Ectodermal cell (in vitro differentiated cells): Measurements from ENCODE around the gene LENG1.

ENCODE experiments used
- H3K27ac ChIP-seq: 2 replicates; pipeline ENCODE4 v1.7.0; 2013; ENCODE audit warnings: mild to moderate bottlenecking, low read depth, low read length; ENCODE audit not compliant: insufficient read depth, poor library complexity, severe bottlenecking
- H3K27me3 ChIP-seq: 2 replicates; pipeline ENCODE4 v1.7.0; 2013; ENCODE audit warnings: mild to moderate bottlenecking, low read length; ENCODE audit not compliant: insufficient read depth, control insufficient read depth, poor library complexity, severe bottlenecking
- H3K36me3 ChIP-seq: one replicate; pipeline ENCODE4 v1.7.0; 2013; ENCODE audit warnings: low read length; ENCODE audit not compliant: control insufficient read depth, insufficient read depth
- H3K4me1 ChIP-seq: one replicate; pipeline ENCODE4 v1.7.0; 2013; ENCODE audit warnings: low read length; ENCODE audit not compliant: control insufficient read depth, insufficient read depth
- H3K4me3 ChIP-seq: 2 replicates; pipeline ENCODE4 v1.7.0; 2013; ENCODE audit warnings: low read depth, low read length, control low read depth; ENCODE audit not compliant: insufficient read depth
- H3K9me3 ChIP-seq: 2 replicates; pipeline ENCODE4 v1.7.0; 2013; ENCODE audit warnings: mild to moderate bottlenecking, low read length, moderate library complexity; ENCODE audit not compliant: control insufficient read depth
- WGBS, 2 experiments: methylation state at CpG; one replicate each; pipeline ENCODE4 v1.1.7; 2013; ENCODE audit warnings: missing lambda C conversion rate in 2 of 2; 5-methylcytosine and 5-hydroxymethylcytosine counted together

The LENG1 gene

DNA sequence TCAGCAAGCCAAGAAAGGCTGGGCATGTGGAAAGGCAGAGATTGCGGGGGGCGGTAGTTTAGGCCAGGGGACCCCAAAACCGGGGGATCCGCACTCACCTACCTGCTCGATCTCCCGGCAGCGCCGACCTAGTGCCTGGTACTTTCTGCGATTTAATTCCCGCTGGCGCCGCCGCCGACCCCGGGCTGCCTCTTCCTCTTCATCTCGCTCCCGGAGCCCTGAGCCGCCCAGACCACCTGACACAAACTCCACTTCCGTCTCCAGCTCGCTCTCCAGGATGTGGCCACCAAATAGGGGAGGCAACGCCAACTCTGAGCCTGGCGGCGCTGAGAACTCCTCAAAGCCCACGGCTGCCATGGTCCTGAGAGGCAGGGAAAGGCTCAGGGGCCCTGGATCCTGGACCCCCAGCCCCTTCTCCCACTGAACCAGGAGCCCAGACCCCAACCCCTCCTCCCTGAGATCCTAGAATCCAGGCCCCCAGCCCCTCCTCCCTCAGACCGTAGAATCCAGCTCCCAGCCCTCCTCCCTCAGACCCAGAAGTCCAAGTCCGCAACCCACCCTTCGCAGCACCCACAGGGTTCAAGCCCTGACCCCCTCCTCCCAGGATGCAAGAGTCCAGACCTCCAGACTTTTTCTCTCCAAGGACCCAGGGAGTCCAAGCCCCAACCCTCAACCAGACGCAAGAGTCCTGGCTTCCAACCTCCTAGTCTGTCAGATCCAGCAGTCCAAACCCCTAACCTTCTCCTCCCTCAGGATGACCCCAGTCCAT, 45.0 kb downstream of the LENG1 start:
- Histone ChIP-seq H3K27ac (no peak overlapping the region), H3K9me3 (no peaks in the 10 kb centered on the region), H3K4me3 (peak overlapping the region; percentile 65), H3K4me1 (peaks cover 17% of the 10 kb centered on the region), H3K36me3 (peaks cover 16% of the 10 kb centered on the region), H3K27me3 (no peaks in the 10 kb centered on the region)
- 24 to 28% methylated on average over 28 of the region's 28 CpGs for WGBS, 2 experiments

GRCh38 chr19:54109651-54110050, 49.9 kb downstream of the LENG1 start:
- Histone ChIP-seq H3K4me3 (no peak overlapping the region), H3K27me3 (no peaks in the 10 kb centered on the region), H3K27ac (no peak overlapping the region), H3K36me3 (peaks cover 37% of the 10 kb centered on the region), H3K4me1 (peaks cover 8% of the 10 kb centered on the region), H3K9me3 (no peaks in the 10 kb centered on the region)
- WGBS, 2 experiments: 88 to 90% methylated on average over 5 to 6 of the region's 6 CpGs

DNA sequence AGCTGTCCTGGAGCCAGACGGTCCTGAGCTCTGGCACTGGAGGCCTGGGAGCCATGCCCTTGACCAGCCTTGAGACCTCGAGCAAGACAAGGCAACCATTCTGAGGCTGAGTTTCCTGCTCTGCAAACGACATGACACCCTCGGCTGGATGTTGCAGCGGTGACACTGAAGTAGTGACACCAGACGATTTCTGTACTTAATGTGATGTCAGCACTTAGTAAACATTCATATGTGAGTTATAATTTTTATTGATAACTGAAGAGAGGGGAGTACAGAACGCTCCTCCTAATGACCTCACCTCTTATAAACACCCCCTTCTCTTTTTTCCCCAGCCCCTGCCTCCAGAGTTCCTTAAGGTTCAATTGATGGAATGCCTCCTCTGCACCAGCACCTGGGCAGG, 51.0 kb downstream of the LENG1 start:
- no peak overlapping the region for H3K4me3 ChIP-seq
- no peaks in the 10 kb centered on the region for H3K27me3 ChIP-seq
- H3K36me3 ChIP-seq: peaks cover 37% of the 10 kb centered on the region
- 94 to 97% methylated on average over 6 to 7 of the region's 7 CpGs for WGBS, 2 experiments
- H3K27ac ChIP-seq: no peak overlapping the region
- H3K9me3 ChIP-seq: no peaks in the 10 kb centered on the region
- no peaks in the 10 kb centered on the region for H3K4me1 ChIP-seq

DNA sequence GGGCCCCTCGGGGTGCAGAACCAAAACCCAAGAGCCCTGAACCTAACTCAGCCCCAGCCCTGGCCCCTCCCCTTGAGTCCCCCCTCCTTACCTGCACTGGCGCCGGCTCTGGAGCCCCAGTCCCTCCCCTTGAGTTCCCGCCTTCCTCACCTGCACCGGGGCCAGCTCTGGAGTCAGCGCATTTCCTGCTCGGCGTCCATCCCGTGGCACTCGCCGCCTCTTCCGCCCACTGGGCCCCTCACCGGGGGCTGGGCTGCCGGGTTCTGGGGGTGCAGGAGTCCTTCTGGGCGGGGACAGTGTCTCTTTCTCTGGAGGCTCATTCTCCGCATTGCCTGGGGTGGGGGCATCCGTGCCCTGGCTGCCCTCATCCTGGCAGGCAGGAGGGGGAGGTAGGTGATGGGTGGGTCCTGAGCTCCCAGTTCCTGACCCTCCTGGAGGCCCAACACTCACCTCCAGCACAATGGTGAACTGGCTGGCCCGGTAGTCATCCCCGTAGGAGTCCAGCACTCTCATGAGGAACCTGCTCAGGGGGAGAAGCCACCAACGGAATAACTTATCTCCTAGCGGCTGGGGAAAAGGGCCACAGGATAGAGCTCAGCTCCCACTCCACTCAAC, 51.5 kb downstream of the LENG1 start:
- 92% methylated on average over 20 to 21 of the region's 21 CpGs for WGBS, 2 experiments
- Histone ChIP-seq H3K9me3 (no peaks in the 10 kb centered on the region), H3K27ac (no peak overlapping the region), H3K4me1 (no peaks in the 10 kb centered on the region), H3K4me3 (no peak overlapping the region), H3K36me3 (peaks cover 37% of the 10 kb centered on the region), H3K27me3 (no peaks in the 10 kb centered on the region)

DNA sequence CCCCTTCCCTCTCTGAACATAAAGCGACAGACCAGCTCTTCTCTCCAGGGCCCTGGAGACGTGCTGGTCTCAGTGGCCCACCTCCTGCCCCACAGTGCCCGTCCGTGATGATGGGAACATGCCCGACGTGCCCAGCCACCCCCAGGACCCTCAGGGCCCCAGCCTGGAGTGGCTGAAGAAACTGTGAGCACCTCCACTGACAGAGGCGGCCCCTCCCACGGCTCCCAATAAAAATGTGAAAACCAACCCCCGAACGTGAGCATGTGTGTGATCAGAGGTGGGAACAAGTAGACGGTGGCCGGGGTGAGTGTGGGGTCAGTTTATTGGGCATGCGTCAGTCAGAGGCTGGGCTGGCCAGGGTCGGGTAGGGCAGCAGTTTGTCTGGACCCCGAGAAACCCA, 52.8 kb downstream of the LENG1 start:
- WGBS, 2 experiments: 92 to 93% methylated on average over 15 of the region's 15 CpGs
- Histone ChIP-seq H3K36me3 (peaks cover 34% of the 10 kb centered on the region), H3K27ac (no peak overlapping the region), H3K9me3 (no peaks in the 10 kb centered on the region), H3K27me3 (no peaks in the 10 kb centered on the region), H3K4me3 (no peak overlapping the region), H3K4me1 (no peaks in the 10 kb centered on the region)

DNA sequence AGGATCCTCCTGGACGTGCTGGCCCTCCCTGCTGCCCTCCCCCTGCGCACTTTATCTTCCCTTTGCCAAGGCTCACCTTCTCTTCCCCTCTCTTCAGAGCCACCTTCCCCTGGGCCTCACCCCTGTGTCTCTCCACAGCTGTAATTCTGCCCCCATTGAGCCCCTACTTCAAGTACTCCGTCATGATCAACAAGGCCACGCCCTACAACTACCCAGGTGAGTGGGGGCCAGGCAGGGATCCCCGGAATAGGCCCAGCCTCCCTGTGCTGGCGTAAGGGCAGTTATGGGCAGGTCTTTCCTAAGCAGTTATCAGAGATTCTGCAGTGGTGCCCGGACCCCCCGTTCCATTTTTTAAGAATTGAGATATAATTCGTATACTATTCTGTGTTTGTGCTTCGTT, 53.7 kb downstream of the LENG1 start:
- H3K36me3 ChIP-seq: peaks cover 32% of the 10 kb centered on the region
- WGBS, 2 experiments: 92 to 93% methylated on average over 10 of the region's 10 CpGs

More for the DNA sequence above, 53.7 kb downstream of the LENG1 start:
- Histone ChIP-seq H3K27ac (no peak overlapping the region), H3K4me3 (no peak overlapping the region), H3K4me1 (no peaks in the 10 kb centered on the region), H3K9me3 (no peaks in the 10 kb centered on the region), H3K27me3 (no peaks in the 10 kb centered on the region)
